ENCODE results near the gene PYGO2. TPM values are rescaled to one million over a fixed set of nuclear protein-coding genes. Genes with fewer than 3 reads are reported as not detected.

PYGO2 gene
- total RNA-seq, 3 donors from 2014 or later (not counting 1 experiment from before 2014, with no cell fraction given): 21.6 to 32.1 (median 27.5) TPM

GRCh38 chr1:154923695-154924094 is 37.9 kb downstream of the PYGO2 start:
- Mint-ChIP-seq H3K36me3 (no peaks in the 10 kb centered on the region), H3K9me3 (no peaks in the 10 kb centered on the region), H3K27ac (no peak overlapping the region), H3K4me1 (peaks cover 0 to 11% of the 10 kb centered on the region in 2 donors), H3K4me3 (no peak overlapping the region), H3K27me3 (ENCODE audit: low read depth in 2 of 2) (no peaks in the 10 kb centered on the region)
- no peaks in the 10 kb centered on the region for H3K4me1 ChIP-seq (ENCODE audit: control insufficient read depth, insufficient read depth, low read length)
- H3K36me3 ChIP-seq (ENCODE audit: control insufficient read depth, insufficient read depth, low read length): peaks cover 44% of the 10 kb centered on the region
- ATAC-seq (no peak), DNase-seq (no peak)
- no peak overlapping the region for H3K4me3 ChIP-seq (ENCODE audit: low read length)
- 100% methylated on average over 3 of the region's 3 CpGs for WGBS (ENCODE audit: insufficient coverage)
- intact Hi-C loops (cut with micrococcal nuclease): no loop called here
- H3K27me3 ChIP-seq (ENCODE audit: control insufficient read depth, insufficient read depth, low read length): no peaks in the 10 kb centered on the region
- no peak for TF ChIP-seq CTCF (IDR thresholded peaks at IDR 0.05)
- no peak overlapping the region for H3K27ac ChIP-seq (ENCODE audit: low read length)
- H3K9me3 ChIP-seq (ENCODE audit: control insufficient read depth, insufficient read depth, low read length): no peaks in the 10 kb centered on the region

DNA sequence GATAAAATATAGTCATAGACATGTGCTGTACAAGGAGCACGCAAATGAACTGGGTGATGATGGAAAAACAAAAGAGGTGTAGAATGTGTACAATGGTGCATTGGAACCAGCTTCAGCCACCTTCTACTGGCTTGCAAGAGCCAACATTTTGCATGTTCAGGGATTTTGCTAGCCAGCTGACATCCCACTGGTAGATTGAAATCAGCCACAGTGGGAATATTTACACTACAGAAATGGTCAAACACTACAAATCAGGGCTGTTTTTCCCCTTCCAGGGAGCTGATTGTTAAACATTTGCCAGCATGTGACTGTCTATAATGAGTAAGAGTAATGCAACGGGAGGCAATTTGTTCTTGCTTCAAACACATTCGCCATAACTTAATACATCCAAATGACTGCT is 48.3 kb downstream of the PYGO2 start:
- H3K27me3 ChIP-seq (ENCODE audit: control insufficient read depth, insufficient read depth, low read length): no peaks in the 10 kb centered on the region
- H3K36me3 ChIP-seq (ENCODE audit: control insufficient read depth, insufficient read depth, low read length): no peaks in the 10 kb centered on the region
- no peak for TF ChIP-seq CTCF (IDR thresholded peaks at IDR 0.05)
- Mint-ChIP-seq H3K4me1 (no peaks in the 10 kb centered on the region), H3K27ac (no peak overlapping the region), H3K27me3 (ENCODE audit: low read depth in 2 of 2) (no peaks in the 10 kb centered on the region), H3K4me3 (no peak overlapping the region), H3K36me3 (peaks cover 7% of the 10 kb centered on the region), H3K9me3 (no peaks in the 10 kb centered on the region)
- no peak overlapping the region for H3K4me3 ChIP-seq (ENCODE audit: low read length)
- no peaks in the 10 kb centered on the region for H3K4me1 ChIP-seq (ENCODE audit: control insufficient read depth, insufficient read depth, low read length)
- ATAC-seq (no peak), DNase-seq (no peak)
- intact Hi-C loops (cut with micrococcal nuclease): no loop called here
- 100% methylated on average over 3 of the region's 3 CpGs for WGBS (ENCODE audit: insufficient coverage)
- H3K27ac ChIP-seq (ENCODE audit: low read length): no peak overlapping the region
- no peaks in the 10 kb centered on the region for H3K9me3 ChIP-seq (ENCODE audit: control insufficient read depth, insufficient read depth, low read length)

DNA sequence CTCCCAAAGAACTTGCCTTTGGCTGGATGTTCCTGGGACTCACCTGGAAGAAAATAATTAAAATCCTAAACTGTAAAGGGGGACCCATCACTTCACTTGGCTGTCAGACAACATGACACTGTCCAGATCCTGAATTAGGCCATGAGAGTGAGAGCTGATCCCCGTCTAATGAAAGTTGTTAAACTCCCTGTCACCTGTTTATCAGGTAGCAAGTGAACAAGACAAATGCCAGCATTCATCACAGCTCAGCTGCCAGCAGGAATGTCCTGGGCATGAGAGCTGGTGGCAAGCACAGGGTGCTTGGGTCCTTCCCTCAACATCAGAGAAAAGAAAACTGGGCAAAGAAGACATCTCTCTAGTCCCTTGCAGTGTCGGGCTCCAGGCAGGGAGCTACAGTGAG is 48.8 kb downstream of the PYGO2 start:
- Mint-ChIP-seq H3K4me3 (no peak overlapping the region), H3K4me1 (no peaks in the 10 kb centered on the region), H3K27me3 (ENCODE audit: low read depth in 2 of 2) (no peaks in the 10 kb centered on the region), H3K27ac (no peak overlapping the region), H3K36me3 (peaks cover 7% of the 10 kb centered on the region), H3K9me3 (no peaks in the 10 kb centered on the region)
- TF ChIP-seq CTCF (IDR thresholded peaks at IDR 0.05): no peak
- intact Hi-C loops (cut with micrococcal nuclease): no loop called here
- 95% methylated on average over 2 of the region's 2 CpGs for WGBS (ENCODE audit: insufficient coverage)
- Histone ChIP-seq H3K4me1 (ENCODE audit: control insufficient read depth, insufficient read depth, low read length) (no peaks in the 10 kb centered on the region), H3K4me3 (ENCODE audit: low read length) (no peak overlapping the region), H3K27ac (ENCODE audit: low read length) (no peak overlapping the region), H3K36me3 (ENCODE audit: control insufficient read depth, insufficient read depth, low read length) (no peaks in the 10 kb centered on the region), H3K9me3 (ENCODE audit: control insufficient read depth, insufficient read depth, low read length) (no peaks in the 10 kb centered on the region), H3K27me3 (ENCODE audit: control insufficient read depth, insufficient read depth, low read length) (no peaks in the 10 kb centered on the region)
- no peak for ATAC-seq
- DNase-seq: no peak

All from natural killer cell (primary cell).